GM12878 (cell line): Measurements from ENCODE around the gene IER5L. TPM values are rescaled to one million over a fixed set of nuclear protein-coding genes. Genes with fewer than 3 reads are reported as not detected.

Experiments used
- BCL11A ChIP-seq: IDR thresholded peaks from 2 replicates; pipeline ENCODE4 v1.6.1; 2011; ENCODE audit warnings: low read depth, low read length
- BRCA1 ChIP-seq: IDR thresholded peaks from 2 replicates; pipeline ENCODE4 v1.6.1; 2011; ENCODE audit warnings: low read depth, low read length, improper control_type of control experiment
- CEBPZ ChIP-seq: fragments of 150-350 bp; IDR thresholded peaks from 2 replicates; pipeline ENCODE4 v1.6.1; 2016; ENCODE audit warnings: low read depth, low read length
- CHD2 ChIP-seq: IDR thresholded peaks from 2 replicates; pipeline ENCODE4 v1.6.1; 2011; ENCODE audit warnings: low read depth, low read length, improper control_type of control experiment, borderline replicate concordance
- CUX1 ChIP-seq: IDR thresholded peaks from 2 replicates; pipeline ENCODE4 v1.6.1; 2012; ENCODE audit warnings: improper control_type of control experiment, low read depth, low read length; ENCODE audit not compliant: insufficient replicate concordance
- E2F4 ChIP-seq: IDR thresholded peaks from 2 replicates; pipeline ENCODE4 v1.6.1; 2012; ENCODE audit warnings: low read depth, low read length, improper control_type of control experiment
- LARP7 ChIP-seq: fragments of 450-650 bp; IDR thresholded peaks from 2 replicates; pipeline ENCODE4 v1.6.1; 2017; ENCODE audit warnings: mild to moderate bottlenecking
- NR2F1 ChIP-seq: fragments of 450-650 bp; conservative IDR thresholded peaks from 2 replicates; pipeline ENCODE4 v1.6.1; 2017; ENCODE audit warnings: mild to moderate bottlenecking
- PRDM15 ChIP-seq: fragments of 450-650 bp; formaldehyde crosslinking; IDR thresholded peaks from 2 replicates; pipeline ENCODE4 v1.4.0; 2020; ENCODE audit warnings: mild to moderate bottlenecking, moderate library complexity
- ZBTB11 ChIP-seq: fragments of 450-650 bp; formaldehyde crosslinking; IDR thresholded peaks from 2 replicates; pipeline ENCODE4 v1.5.0; 2022; ENCODE audit warnings: mild to moderate bottlenecking, missing genetic modification characterization
- ZZZ3 ChIP-seq: IDR thresholded peaks from 2 replicates; pipeline ENCODE4 v1.6.1; 2011; ENCODE audit warnings: low read depth; ENCODE audit not compliant: control insufficient read depth, insufficient read length
- polyA plus RNA-seq, 11 experiments: library from polyadenylated mRNA; depleted of rRNA in 4 of 11; unstranded in 6 of 11; stranded (reverse) in 5 of 11; fragments of >200 nt; fragmentation: Nextera tagmentation in 4 of 11; fragmentation: Illumina TruSeq in 1 of 11; extraction: Ambion mirVana in 4 of 11; extraction: Trizol in 1 of 11; gene quantifications; 1 replicate in 1 of 11; 2 replicates in 10 of 11; pipeline versions ENCODE4 v1.2.1 to v1.2.3, GENCODE V29; 2011 to 2016; ENCODE audit warnings: inconsistent platforms in 2 of 11, missing spikeins in 2 of 11, low read depth in 1 of 11
- total RNA-seq, 4 experiments: library from RNA; depleted of rRNA in 3 of 4; stranded (reverse); fragments of >200 nt in 3 of 4; fragmentation: Illumina TruSeq in 1 of 4; extraction: Trizol in 1 of 4; gene quantifications; 2 replicates each; pipeline versions ENCODE4 v1.2.1 to v1.2.3, GENCODE V29; 2013 to 2021

The IER5L gene
- total and polyA plus RNA-seq, 10 of the 15 experiments (the other 5 are each of a cell fraction or from before 2014, with no cell fraction given) = 0.04 to 1.4 (median 0.17) TPM

- TF ChIP-seq E2F4 (no peak), BRCA1 (no peak), LARP7 (no peak), BCL11A (no peak), CEBPZ (no peak), ZZZ3 (no peak), CHD2 (peak; percentile 51; the same call in 1 of the 2 replicates), ZBTB11 (no peak), NR2F1 (no peak; the same call in 1 of the 2 replicates), PRDM15 (no peak), CUX1 (no peak)
Measured at GRCh38 chr9:129175825-129176633, 2.0 kb downstream of the IER5L start (continued).
